Glutamatergic neuron (in vitro differentiated cells): ENCODE results near the gene SLC38A6. TPM values are rescaled to one million over a fixed set of nuclear protein-coding genes. Genes with fewer than 3 reads are reported as not detected.
A peak's percentile ranks its signal among the peaks of the same experiment; 100 is the strongest.

ENCODE experiments used
- DNase-seq: peaks from one replicate; pipeline ENCODE4 v3.0.0; 2022
- H3K27ac Mint-ChIP-seq: one replicate; pipeline ENCODE4 v1.8.0; 2020; ENCODE audit warnings: mild to moderate bottlenecking, mixed read lengths, inconsistent platforms; ENCODE audit not compliant: unreplicated experiment
- H3K27me3 Mint-ChIP-seq: one replicate; pipeline ENCODE4 v1.8.0; 2020; ENCODE audit warnings: mild to moderate bottlenecking, moderate library complexity, mixed read lengths, inconsistent platforms; ENCODE audit not compliant: unreplicated experiment
- H3K36me3 Mint-ChIP-seq: one replicate; pipeline ENCODE4 v1.8.0; 2020; ENCODE audit warnings: mild to moderate bottlenecking, mixed read lengths, inconsistent platforms; ENCODE audit not compliant: unreplicated experiment
- H3K4me1 Mint-ChIP-seq: one replicate; pipeline ENCODE4 v1.8.0; 2020; ENCODE audit warnings: mild to moderate bottlenecking, low read depth, mixed read lengths, inconsistent platforms; ENCODE audit not compliant: unreplicated experiment
- H3K4me3 Mint-ChIP-seq: one replicate; pipeline ENCODE4 v1.8.0; 2020; ENCODE audit warnings: mild to moderate bottlenecking, mixed read lengths, inconsistent platforms; ENCODE audit not compliant: unreplicated experiment
- H3K9me3 Mint-ChIP-seq: one replicate; pipeline ENCODE4 v1.8.0; 2020; ENCODE audit warnings: mild to moderate bottlenecking, moderate library complexity, mixed read lengths, inconsistent platforms; ENCODE audit not compliant: unreplicated experiment
- total RNA-seq: library from RNA; stranded (reverse); fragmentation: NEBNext Ultra II Directional; extraction: Animal tissue kit (Norgen Biotek cat#: 25700); gene quantifications from one replicate; pipeline ENCODE4 v1.2.1, GENCODE V29; 2021; ENCODE audit not compliant: unreplicated experiment
- TF ChIP-seq, protein P1 (sequence below): fragments of 200-600 bp; sonication (generic); IDR thresholded peaks from one replicate; pipeline ENCODE4 v1.5.0; 2021; ENCODE audit not compliant: partially characterized antibody, unreplicated experiment

Gene SLC38A6
- total RNA-seq, 1 donor from 2014 or later, result 20.2 TPM

DNA sequence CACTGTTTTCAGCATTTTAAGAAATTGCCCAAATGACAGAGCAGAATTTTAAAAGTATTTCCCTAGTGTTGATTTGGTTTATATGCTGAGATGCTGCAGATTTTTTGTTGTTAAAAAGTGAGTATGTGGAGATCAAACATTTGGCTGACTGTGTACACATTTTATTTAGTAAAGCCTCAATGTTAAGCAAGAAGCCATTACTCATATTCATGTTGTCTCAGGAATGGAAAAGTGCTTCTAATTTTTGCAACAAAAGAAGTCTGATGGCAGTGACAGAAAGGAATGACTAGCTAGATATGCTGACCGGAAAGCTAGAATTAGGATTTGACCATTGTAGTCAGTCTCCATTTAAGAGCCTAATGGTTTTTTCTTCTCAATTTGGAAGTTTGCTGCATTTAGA lies 22.5 kb downstream of the SLC38A6 start:
- H3K36me3 Mint-ChIP-seq, result no peaks in the 10 kb centered on the region
- no peak overlapping the region for H3K4me3 Mint-ChIP-seq
- no peaks in the 10 kb centered on the region for H3K9me3 Mint-ChIP-seq
- TF ChIP-seq, protein P1, sequence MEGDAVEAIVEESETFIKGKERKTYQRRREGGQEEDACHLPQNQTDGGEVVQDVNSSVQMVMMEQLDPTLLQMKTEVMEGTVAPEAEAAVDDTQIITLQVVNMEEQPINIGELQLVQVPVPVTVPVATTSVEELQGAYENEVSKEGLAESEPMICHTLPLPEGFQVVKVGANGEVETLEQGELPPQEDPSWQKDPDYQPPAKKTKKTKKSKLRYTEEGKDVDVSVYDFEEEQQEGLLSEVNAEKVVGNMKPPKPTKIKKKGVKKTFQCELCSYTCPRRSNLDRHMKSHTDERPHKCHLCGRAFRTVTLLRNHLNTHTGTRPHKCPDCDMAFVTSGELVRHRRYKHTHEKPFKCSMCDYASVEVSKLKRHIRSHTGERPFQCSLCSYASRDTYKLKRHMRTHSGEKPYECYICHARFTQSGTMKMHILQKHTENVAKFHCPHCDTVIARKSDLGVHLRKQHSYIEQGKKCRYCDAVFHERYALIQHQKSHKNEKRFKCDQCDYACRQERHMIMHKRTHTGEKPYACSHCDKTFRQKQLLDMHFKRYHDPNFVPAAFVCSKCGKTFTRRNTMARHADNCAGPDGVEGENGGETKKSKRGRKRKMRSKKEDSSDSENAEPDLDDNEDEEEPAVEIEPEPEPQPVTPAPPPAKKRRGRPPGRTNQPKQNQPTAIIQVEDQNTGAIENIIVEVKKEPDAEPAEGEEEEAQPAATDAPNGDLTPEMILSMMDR, result no peak
- no peaks in the 10 kb centered on the region for H3K4me1 Mint-ChIP-seq
- no peak for DNase-seq
- no peak overlapping the region for H3K27ac Mint-ChIP-seq
- no peaks in the 10 kb centered on the region for H3K27me3 Mint-ChIP-seq

DNA sequence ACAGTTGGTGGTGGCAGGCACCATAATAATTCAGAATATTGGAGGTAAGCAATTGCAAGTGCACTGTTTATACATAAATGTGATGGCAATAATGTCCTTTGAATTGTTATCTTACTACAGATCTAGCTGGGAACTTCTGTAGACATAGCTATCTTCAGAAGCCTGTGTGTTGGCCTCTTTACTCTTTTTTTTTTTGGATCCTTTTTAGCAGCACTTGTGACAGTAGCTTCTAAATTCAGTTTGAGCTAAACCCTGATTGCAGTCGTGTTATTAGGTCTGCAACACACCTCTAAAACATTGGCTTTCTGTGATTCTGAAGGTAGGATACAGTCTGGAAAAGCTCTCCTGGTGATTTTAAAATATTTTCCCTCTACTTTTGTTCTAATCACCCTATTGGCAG lies 38.5 kb downstream of the SLC38A6 start:
- no peak for DNase-seq
- Mint-ChIP-seq H3K4me1 (no peaks in the 10 kb centered on the region), H3K27me3 (no peaks in the 10 kb centered on the region), H3K4me3 (no peak overlapping the region), H3K27ac (no peak overlapping the region), H3K36me3 (peaks cover 7% of the 10 kb centered on the region), H3K9me3 (peaks cover 3% of the 10 kb centered on the region)
- TF ChIP-seq, protein P1, result no peak

DNA sequence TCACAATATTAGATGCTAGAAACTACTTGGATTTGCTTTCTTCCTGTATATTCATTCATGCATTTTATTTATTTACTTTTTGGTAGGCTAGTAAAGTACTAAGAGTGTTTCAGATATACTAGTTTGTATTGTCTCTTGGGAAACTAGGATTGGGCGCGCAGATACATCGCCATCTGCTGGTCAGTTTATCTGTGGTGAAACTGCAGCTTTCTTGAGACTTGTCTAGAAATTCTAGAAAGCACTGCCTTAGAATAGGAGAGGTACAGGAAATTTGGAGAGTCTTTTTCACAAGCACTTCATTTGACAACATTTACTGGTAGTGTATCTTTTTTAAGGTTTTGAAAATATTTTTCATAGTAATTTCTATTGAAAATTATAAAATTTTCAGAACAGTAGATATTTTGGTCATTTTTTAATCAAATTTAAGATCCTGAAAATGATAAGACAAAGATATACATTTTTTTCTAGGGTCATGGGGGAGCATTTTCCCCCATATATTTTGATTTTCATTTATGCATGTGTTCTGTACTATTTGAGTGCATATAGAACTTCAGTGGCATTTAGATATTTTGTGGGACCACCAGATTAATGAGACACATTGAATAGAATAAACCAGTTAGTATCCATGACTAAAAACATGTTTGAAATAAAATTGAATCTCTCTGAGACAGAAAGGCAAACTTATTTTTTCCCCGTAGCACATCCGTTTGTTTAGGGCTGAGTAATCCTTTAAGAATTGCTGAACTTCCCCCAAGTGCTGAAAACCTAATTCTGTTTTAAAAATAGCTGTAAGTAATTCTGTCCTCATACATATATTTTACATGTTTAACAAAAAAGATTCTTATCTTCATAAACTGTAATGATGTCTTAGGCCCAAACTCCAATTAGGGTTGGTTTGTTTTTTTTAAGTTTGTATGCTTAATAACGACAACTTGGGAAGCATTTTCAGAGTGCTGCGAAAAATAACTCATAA lies 44.5 kb downstream of the SLC38A6 start:
- H3K4me1 Mint-ChIP-seq, result no peaks in the 10 kb centered on the region
- H3K4me3 Mint-ChIP-seq, result no peak overlapping the region
- TF ChIP-seq, protein P1, result peak; percentile 76
- no peaks in the 10 kb centered on the region for H3K27me3 Mint-ChIP-seq
- H3K27ac Mint-ChIP-seq, result no peak overlapping the region
- peak; percentile 37 for DNase-seq
- no peaks in the 10 kb centered on the region for H3K36me3 Mint-ChIP-seq
- H3K9me3 Mint-ChIP-seq, result no peaks in the 10 kb centered on the region

DNA sequence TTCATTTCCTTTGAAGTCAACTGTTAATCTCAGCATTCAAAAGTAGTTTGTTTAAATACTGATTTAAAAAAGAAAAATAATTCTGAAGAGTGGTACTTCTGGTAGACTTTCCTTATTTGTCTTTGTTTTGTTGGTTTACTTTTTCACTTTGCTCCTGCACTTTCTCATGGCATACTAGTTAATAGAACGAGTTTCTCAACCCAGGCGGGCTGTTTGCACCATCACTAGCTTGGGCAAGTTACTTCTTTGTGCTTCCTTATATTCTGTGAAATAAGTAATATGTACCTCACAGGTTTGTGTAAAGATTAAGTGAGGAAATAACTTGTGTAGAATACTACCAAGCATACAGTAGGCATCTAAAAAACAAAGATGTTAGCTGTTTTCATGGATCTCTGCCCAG lies 45.5 kb downstream of the SLC38A6 start:
- DNase-seq, result no peak
- no peaks in the 10 kb centered on the region for H3K36me3 Mint-ChIP-seq
- TF ChIP-seq, protein P1, result no peak
- no peaks in the 10 kb centered on the region for H3K4me1 Mint-ChIP-seq
- H3K27me3 Mint-ChIP-seq, result no peaks in the 10 kb centered on the region
- H3K9me3 Mint-ChIP-seq, result no peaks in the 10 kb centered on the region
- no peak overlapping the region for H3K27ac Mint-ChIP-seq
- H3K4me3 Mint-ChIP-seq, result no peak overlapping the region

DNA sequence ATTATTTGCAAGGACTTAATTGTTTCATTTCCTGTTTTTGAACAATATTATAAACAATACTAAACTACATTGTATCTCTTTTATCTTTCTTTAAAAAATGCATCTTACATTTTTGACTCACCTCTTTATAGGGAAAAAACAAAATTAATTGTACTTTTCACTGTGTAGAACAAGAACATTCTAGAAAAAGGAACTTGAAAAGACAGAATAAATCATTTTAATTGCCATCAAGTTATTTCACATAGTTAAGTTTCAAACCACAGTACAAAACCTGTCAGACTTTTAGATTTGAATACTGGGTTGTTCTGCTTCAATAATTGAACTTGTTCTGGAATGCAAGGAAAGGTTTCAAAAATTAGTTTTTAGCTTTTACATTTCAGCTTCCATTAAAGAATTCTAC lies 50.0 kb downstream of the SLC38A6 start:
- H3K27ac Mint-ChIP-seq, result no peak overlapping the region

More for the DNA sequence above, 50.0 kb downstream of the SLC38A6 start:
- no peaks in the 10 kb centered on the region for H3K36me3 Mint-ChIP-seq
- H3K4me1 Mint-ChIP-seq, result peaks cover 7% of the 10 kb centered on the region
- no peaks in the 10 kb centered on the region for H3K27me3 Mint-ChIP-seq
- TF ChIP-seq, protein P1, result no peak
- H3K4me3 Mint-ChIP-seq, result no peak overlapping the region
- H3K9me3 Mint-ChIP-seq, result no peaks in the 10 kb centered on the region
- no peak for DNase-seq
